Mesothelial cell of epicardium (in vitro differentiated cells): ENCODE measurements around the gene EDA. TPM values are rescaled to one million over a fixed set of nuclear protein-coding genes. Genes with fewer than 3 reads are reported as not detected.
A peak's percentile ranks its signal among the peaks of the same experiment; 100 is the strongest.

Experiments used
- DNase-seq, 2 experiments: peaks; one replicate each; pipeline ENCODE4 v3.0.0; 2021; ENCODE audit warnings: low spot score in 2 of 2; ENCODE audit not compliant: unreplicated experiment in 2 of 2
- H3K27ac Mint-ChIP-seq: 2 replicates; pipeline ENCODE4 v1.8.0; 2021; ENCODE audit warnings: mixed read lengths
- H3K27me3 Mint-ChIP-seq: 2 replicates; pipeline ENCODE4 v1.8.0; 2021; ENCODE audit warnings: low read depth, mixed read lengths
- H3K36me3 Mint-ChIP-seq: 2 replicates; pipeline ENCODE4 v1.8.0; 2021; ENCODE audit warnings: mixed read lengths
- H3K4me1 Mint-ChIP-seq: 2 replicates; pipeline ENCODE4 v1.8.0; 2021; ENCODE audit warnings: mixed read lengths
- H3K4me3 Mint-ChIP-seq: 2 replicates; pipeline ENCODE4 v1.8.0; 2021; ENCODE audit warnings: mild to moderate bottlenecking, moderate library complexity, mixed read lengths
- H3K9me3 Mint-ChIP-seq: 2 replicates; pipeline ENCODE4 v1.8.0; 2021; ENCODE audit warnings: mixed read lengths
- CTCF ChIP-seq: fragments of 200-600 bp; sonication (generic); IDR thresholded peaks from one replicate; pipeline ENCODE4 v1.5.0; 2021; ENCODE audit warnings: antibody characterized with exemption; ENCODE audit not compliant: unreplicated experiment
- total RNA-seq: library from RNA; stranded (reverse); gene quantifications from 3 replicates; pipeline ENCODE4 v1.2.1, GENCODE V29; 2021

The EDA gene
- total RNA-seq, 1 donor from 2014 or later, result 9.2 TPM

GRCh38 chrX:69605521-69605920 lies 10.4 kb upstream of the EDA start:
- no peak for DNase-seq
- Mint-ChIP-seq H3K4me1 (peaks cover 15% of the 10 kb centered on the region), H3K27me3 (no peaks in the 10 kb centered on the region), H3K27ac (no peak overlapping the region), H3K9me3 (peaks cover 12% of the 10 kb centered on the region), H3K4me3 (no peak overlapping the region), H3K36me3 (no peaks in the 10 kb centered on the region)
- TF ChIP-seq CTCF, result no peak

- no peaks in the 10 kb centered on the region for H3K36me3 Mint-ChIP-seq
- TF ChIP-seq CTCF, result no peak
- H3K27me3 Mint-ChIP-seq, result no peaks in the 10 kb centered on the region
- H3K4me1 Mint-ChIP-seq, result peaks cover 15% of the 10 kb centered on the region
- H3K27ac Mint-ChIP-seq, result no peak overlapping the region
- no peak overlapping the region for H3K4me3 Mint-ChIP-seq
- DNase-seq, result no peak
- peaks cover 17% of the 10 kb centered on the region for H3K9me3 Mint-ChIP-seq
Measured at GRCh38 chrX:69607616-69608015, 8.3 kb upstream of the EDA start.

GRCh38 chrX:69613946-69614345 lies 2.0 kb upstream of the EDA start:
- H3K9me3 Mint-ChIP-seq, result peaks cover 17% of the 10 kb centered on the region
- no peak for TF ChIP-seq CTCF
- H3K4me3 Mint-ChIP-seq, result no peak overlapping the region

GRCh38 chrX:69614886-69615285 lies 1.0 kb upstream of the EDA start:
- Mint-ChIP-seq H3K27me3 (peaks cover 6% of the 10 kb centered on the region), H3K4me3 (peak overlapping the region; percentile 63), H3K36me3 (no peaks in the 10 kb centered on the region), H3K9me3 (peaks cover 16% of the 10 kb centered on the region), H3K4me1 (peaks cover 12% of the 10 kb centered on the region), H3K27ac (peak overlapping the region; percentile 94)
- DNase-seq, result no peak
- TF ChIP-seq CTCF, result no peak

More at GRCh38 chrX:69613946-69614345, 2.0 kb upstream of the EDA start:
- peaks cover 12% of the 10 kb centered on the region for H3K4me1 Mint-ChIP-seq
- no peak for DNase-seq
- H3K36me3 Mint-ChIP-seq, result no peaks in the 10 kb centered on the region
- H3K27me3 Mint-ChIP-seq, result peaks cover 6% of the 10 kb centered on the region
- H3K27ac Mint-ChIP-seq, result no peak overlapping the region

- Mint-ChIP-seq H3K27ac (peak overlapping the region; percentile 94), H3K27me3 (peaks cover 6% of the 10 kb centered on the region), H3K4me1 (peaks cover 12% of the 10 kb centered on the region), H3K9me3 (peaks cover 11% of the 10 kb centered on the region), H3K36me3 (no peaks in the 10 kb centered on the region), H3K4me3 (peak overlapping the region; percentile 63)
- TF ChIP-seq CTCF, result no peak
- no peak for DNase-seq
Measured at GRCh38 chrX:69615342-69615741, 571 bp upstream of the EDA start.
